RWPE1 (cell line): ENCODE data around the gene DPP6.

Experiments
- CTCF ChIA-PET: fragments of 350-600 bp; sonication (Branson Sonifier 250); formaldehyde crosslinking; extraction: SDS; loops from one replicate; lab custom pipeline; 2021; lab: Yijun Ruan, JAX
- POLR2A ChIA-PET: fragments of 400-600 bp; formaldehyde crosslinking; extraction: SDS; loops from one replicate; lab custom pipeline; 2020; ENCODE audit warnings: antibody characterized with exemption; ENCODE audit not compliant: low non-redundant PET; lab: Yijun Ruan, JAX
- DNase-seq: peaks from one replicate; pipeline ENCODE4 v3.0.0; 2012; ENCODE audit warnings: low spot score
- H3K27ac ChIP-seq: fragments of 450-650 bp; 2 replicates; pipeline ENCODE4 v1.5.1; 2017
- TF ChIP-seq, protein P1 (sequence below): fragments of 450-650 bp; conservative IDR thresholded peaks from 2 replicates; pipeline ENCODE4 v1.5.1; 2017; ENCODE audit warnings: low read depth, mild to moderate bottlenecking

The DPP6 gene

DNA sequence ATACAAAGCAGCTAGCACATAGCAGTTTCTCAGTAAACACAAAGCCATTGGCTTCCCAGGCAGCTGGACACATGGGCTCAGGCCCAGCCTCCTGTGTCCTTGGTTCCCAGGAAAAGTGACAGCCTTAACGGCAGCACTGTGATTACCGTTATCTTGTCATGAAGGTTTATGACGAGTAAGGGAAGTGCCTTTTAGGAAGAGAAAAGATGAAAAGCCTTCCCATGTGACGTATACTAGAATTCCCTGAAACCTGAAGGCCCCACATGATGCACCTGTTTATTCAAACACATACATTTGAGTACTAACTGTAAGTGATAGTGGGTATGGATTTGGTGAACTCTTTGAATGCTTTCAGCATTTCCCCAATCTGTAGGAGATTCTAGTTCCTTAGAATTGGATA is 244.2 kb downstream of the DPP6 start:
- TF ChIP-seq, protein P1, sequence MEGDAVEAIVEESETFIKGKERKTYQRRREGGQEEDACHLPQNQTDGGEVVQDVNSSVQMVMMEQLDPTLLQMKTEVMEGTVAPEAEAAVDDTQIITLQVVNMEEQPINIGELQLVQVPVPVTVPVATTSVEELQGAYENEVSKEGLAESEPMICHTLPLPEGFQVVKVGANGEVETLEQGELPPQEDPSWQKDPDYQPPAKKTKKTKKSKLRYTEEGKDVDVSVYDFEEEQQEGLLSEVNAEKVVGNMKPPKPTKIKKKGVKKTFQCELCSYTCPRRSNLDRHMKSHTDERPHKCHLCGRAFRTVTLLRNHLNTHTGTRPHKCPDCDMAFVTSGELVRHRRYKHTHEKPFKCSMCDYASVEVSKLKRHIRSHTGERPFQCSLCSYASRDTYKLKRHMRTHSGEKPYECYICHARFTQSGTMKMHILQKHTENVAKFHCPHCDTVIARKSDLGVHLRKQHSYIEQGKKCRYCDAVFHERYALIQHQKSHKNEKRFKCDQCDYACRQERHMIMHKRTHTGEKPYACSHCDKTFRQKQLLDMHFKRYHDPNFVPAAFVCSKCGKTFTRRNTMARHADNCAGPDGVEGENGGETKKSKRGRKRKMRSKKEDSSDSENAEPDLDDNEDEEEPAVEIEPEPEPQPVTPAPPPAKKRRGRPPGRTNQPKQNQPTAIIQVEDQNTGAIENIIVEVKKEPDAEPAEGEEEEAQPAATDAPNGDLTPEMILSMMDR, result no peak
- ChIA-PET CTCF (no interaction called here), POLR2A (no interaction called here)
- no peak for DNase-seq
- no peak overlapping the region for H3K27ac ChIP-seq

DNA sequence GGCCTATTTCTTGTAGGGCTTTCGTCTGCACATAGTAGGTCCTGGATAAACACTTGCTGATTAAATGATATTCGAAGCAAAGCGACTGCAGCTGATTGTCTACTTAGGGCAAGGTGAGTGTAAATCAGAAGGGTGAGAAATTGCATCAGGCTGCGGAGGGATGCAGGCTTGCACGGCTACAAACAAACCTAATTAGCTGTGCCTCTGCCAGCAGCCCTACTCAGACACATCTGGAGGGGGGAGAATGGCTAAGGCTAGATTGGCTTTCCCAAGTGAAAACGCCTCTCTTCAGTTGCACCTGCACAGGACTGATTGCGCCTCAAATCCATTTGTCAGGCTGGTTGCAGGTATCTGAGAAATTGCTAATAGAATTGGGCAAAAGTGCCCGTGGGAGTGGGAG is 247.5 kb downstream of the DPP6 start:
- ChIA-PET CTCF (no interaction called here), POLR2A (no interaction called here)
- TF ChIP-seq, protein P1, result no peak
- no peak overlapping the region for H3K27ac ChIP-seq
- no peak for DNase-seq

DNA sequence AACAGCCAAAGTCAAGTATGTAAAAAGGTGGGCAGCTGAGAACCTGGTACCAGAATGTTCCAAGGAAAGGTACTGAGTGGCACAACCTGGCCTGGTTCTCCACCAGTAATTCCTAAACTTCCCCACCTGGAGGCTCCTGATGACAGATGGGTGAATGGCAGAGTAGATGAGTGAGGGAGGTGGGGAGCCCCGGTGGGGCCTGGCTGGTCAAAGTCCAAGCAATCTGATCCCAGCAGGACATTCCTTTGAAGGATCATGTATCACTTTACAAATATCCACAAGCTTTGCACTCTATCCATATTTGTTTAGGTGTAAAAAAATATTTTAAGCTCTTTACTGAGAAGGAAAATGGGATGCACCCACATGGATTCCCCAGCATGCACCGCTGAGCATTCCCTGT is 250.2 kb downstream of the DPP6 start:
- POLR2A ChIA-PET, result no interaction called here
- TF ChIP-seq, protein P1, result no peak
- H3K27ac ChIP-seq, result no peak overlapping the region
- CTCF ChIA-PET, result interaction anchor here (0.5 kb wide), 1 partner anchor 112 kb away, joined by 3 read pairs; no protein-coding TSS in a partner anchor
- no peak for DNase-seq

DNA sequence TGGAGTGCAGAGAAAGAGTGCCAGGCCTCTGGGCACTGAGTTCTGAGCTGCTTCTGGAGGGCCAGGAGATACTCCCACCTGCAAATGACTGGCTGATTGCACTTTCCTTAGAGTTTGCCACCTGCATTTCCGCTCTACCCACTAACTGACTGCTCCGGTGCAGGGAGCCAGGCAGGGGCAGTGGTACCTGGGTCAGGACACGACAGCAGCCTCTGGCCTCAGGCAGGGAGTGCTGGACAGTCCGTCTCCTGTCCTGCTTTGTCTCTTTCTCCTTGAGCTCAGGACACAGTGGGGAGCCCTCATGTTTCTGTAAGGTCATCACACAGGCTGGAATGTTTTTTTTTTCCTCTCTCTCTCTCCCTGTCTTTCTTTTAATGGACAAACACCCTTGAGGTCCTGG is 252.0 kb downstream of the DPP6 start:
- no peak for DNase-seq
- H3K27ac ChIP-seq, result no peak overlapping the region
- TF ChIP-seq, protein P1, result no peak
- ChIA-PET POLR2A (no interaction called here), CTCF (no interaction called here)

DNA sequence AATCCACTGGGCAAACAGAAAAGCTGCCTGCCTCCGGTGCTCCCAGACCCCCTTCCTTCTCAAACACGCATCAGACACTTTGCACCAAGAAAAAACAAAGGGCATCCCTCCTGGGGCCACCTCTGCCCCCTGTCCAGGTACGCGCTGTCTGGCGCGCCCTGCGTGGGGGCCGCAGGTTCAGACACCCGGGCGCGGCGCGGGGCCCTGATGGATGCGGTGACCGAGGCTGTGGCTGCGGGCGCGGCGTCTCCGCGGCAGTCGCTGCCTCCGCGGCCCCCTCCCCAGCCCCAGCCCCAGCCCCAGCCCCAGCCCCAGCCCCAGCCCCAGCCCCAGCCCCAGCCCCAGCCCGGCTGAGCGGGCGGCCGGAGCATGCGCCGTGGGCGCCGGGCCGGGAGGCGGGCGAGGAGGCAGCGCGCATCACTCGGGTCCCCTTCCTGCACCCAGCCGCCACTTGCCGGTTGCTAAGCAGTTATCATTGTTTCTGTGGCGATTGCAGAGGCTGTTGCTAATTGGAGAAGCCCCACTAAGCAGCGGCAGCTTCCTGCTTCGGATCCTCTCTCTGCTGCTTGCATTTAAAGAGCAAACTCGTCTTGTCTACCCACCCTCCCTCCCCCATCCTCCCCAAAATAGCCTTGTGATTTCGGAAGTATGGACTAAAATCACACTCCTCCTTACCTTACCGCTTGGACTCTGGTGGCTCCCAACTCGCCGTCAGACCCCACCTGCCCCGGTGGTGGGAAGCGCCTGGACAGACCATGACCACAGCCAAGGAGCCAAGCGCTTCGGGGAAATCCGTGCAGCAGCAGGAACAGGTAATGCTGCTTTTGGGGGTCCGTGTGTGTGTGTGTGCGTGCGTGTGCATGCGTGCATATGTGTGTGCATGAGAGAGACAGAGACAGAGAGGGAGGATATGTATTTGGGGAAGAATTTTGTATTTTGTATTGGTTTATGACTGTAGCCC is 252.8 kb downstream of the DPP6 start:
- POLR2A ChIA-PET, result no interaction called here
- H3K27ac ChIP-seq, result no peak overlapping the region
- TF ChIP-seq, protein P1, result no peak
- CTCF ChIA-PET, result no interaction called here
- DNase-seq, result no peak

DNA sequence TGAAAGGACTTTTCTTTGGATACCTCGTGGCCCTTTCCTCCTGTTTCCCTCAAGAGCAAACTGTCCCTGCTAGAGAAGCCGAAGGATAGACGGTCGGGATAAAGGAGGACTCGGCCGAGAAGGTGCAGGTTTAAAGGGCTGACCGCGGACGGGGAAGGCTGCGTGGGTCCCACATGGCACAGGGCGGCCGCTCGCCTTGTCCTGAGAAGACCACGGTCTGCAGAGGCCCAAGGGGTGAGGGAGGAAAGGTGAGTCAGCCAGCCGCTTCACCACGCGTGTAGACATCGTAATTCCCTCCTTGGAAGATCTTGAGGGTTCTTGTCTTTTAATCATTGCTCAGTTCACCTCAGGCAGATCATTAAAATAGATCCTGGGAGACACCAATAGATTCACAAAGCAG is 253.8 kb downstream of the DPP6 start:
- ChIA-PET POLR2A (no interaction called here), CTCF (no interaction called here)

More for the DNA sequence above, 253.8 kb downstream of the DPP6 start:
- TF ChIP-seq, protein P1, result no peak
- no peak overlapping the region for H3K27ac ChIP-seq
- DNase-seq, result no peak
